GM23248 (cell line): ENCODE measurements around the gene STOML2. TPM values are rescaled to one million over a fixed set of nuclear protein-coding genes. Genes with fewer than 3 reads are reported as not detected.

ENCODE experiments used
- DNase-seq: peaks from one replicate; pipeline ENCODE4 v3.0.0-alpha.2; 2015
- H2AFZ ChIP-seq: fragments of 200-600 bp; sonication (generic); 2 replicates; pipeline ENCODE4 v1.6.1; 2016; ENCODE audit warnings: antibody characterized with exemption
- H3F3A ChIP-seq: fragments of 200-600 bp; sonication (generic); 2 replicates; pipeline ENCODE4 v1.6.1; 2016; ENCODE audit warnings: mild to moderate bottlenecking, antibody characterized with exemption, mixed run types; ENCODE audit not compliant: insufficient read depth
- H3K27ac ChIP-seq: fragments of 200-600 bp; sonication (generic); 2 replicates; pipeline ENCODE4 v1.5.1; 2016; ENCODE audit warnings: mild to moderate bottlenecking
- H3K27me3 ChIP-seq: fragments of 200-600 bp; sonication (generic); replicated peaks from 2 replicates; pipeline ENCODE4 v1.6.1; 2016; ENCODE audit warnings: mild to moderate bottlenecking; ENCODE audit not compliant: insufficient read depth
- H3K36me3 ChIP-seq: fragments of 200-600 bp; sonication (generic); 2 replicates; pipeline ENCODE4 v1.6.1; 2016; ENCODE audit warnings: low read depth, mild to moderate bottlenecking
- H3K4me1 ChIP-seq: fragments of 200-600 bp; sonication (generic); 2 replicates; pipeline ENCODE4 v1.6.1; 2016; ENCODE audit warnings: mild to moderate bottlenecking; ENCODE audit not compliant: insufficient read depth
- H3K4me2 ChIP-seq: fragments of 200-600 bp; sonication (generic); one replicate; pipeline ENCODE4 v1.6.1; 2016; ENCODE audit warnings: mild to moderate bottlenecking; ENCODE audit not compliant: unreplicated experiment
- H3K4me3 ChIP-seq: fragments of 200-600 bp; sonication (generic); 2 replicates; pipeline ENCODE4 v1.5.1; 2016; ENCODE audit warnings: mild to moderate bottlenecking
- H3K79me2 ChIP-seq: fragments of 200-600 bp; sonication (generic); 2 replicates; pipeline ENCODE4 v1.6.1; 2016; ENCODE audit warnings: mild to moderate bottlenecking; ENCODE audit not compliant: insufficient read depth
- H3K9ac ChIP-seq: fragments of 200-600 bp; sonication (generic); 2 replicates; pipeline ENCODE4 v1.6.1; 2016; ENCODE audit warnings: mild to moderate bottlenecking
- H3K9me2 ChIP-seq: fragments of 200-600 bp; sonication (generic); 2 replicates; pipeline ENCODE4 v1.6.1; 2016; ENCODE audit warnings: mixed run types, mild to moderate bottlenecking, moderate library complexity; ENCODE audit not compliant: insufficient read depth
- H3K9me3 ChIP-seq: fragments of 200-600 bp; sonication (generic); one replicate; pipeline ENCODE4 v1.6.1; 2017; ENCODE audit warnings: low read depth
- H4K20me1 ChIP-seq: fragments of 200-600 bp; sonication (generic); 2 replicates; pipeline ENCODE4 v1.6.0; 2016; ENCODE audit not compliant: insufficient read depth
- EZH2 ChIP-seq: fragments of 200-600 bp; sonication (generic); IDR thresholded peaks from 2 replicates; pipeline ENCODE4 v1.6.1; 2018; ENCODE audit warnings: antibody characterized with exemption, mild to moderate bottlenecking; ENCODE audit not compliant: insufficient read depth, poor library complexity, severe bottlenecking
- EZH2phosphoT487 ChIP-seq: fragments of 200-600 bp; sonication (generic); IDR thresholded peaks from 2 replicates; pipeline ENCODE4 v1.6.1; 2018; ENCODE audit warnings: antibody characterized with exemption, moderate library complexity, mild to moderate bottlenecking, low read depth; ENCODE audit not compliant: insufficient read depth
- WGBS, 2 experiments: methylation state at CpG; one replicate each; pipeline ENCODE4 v1.1.6; 2015 to 2017; ENCODE audit warnings: low lambda C conversion rate in 2 of 2, low coverage in 1 of 2; ENCODE audit errors: missing lambda C conversion rate in 2 of 2; 5-methylcytosine and 5-hydroxymethylcytosine counted together
- in situ Hi-C: fragments of 300-500 bp; cut with MboI; formaldehyde crosslinking; loops from 2 replicates; pipeline ENCODE4 v1.15.0; 2020
- polyA plus RNA-seq: library from polyadenylated mRNA; unstranded; fragments of >200 nt; fragmentation: Nextera tagmentation; extraction: Ambion mirVana; gene quantifications from 2 replicates; pipeline ENCODE4 v1.2.1, GENCODE V29; 2016
- total RNA-seq: library from RNA; depleted of rRNA; stranded (reverse); fragments of >200 nt; shearing (Covaris generic); gene quantifications from 2 replicates; pipeline ENCODE4 v1.2.3, GENCODE V29; 2014

Gene STOML2
- total and polyA plus RNA-seq, 2 experiments from 2014 or later: 120 to 124 TPM

GRCh38 chr9:35091536-35091935, 11.4 kb downstream of the STOML2 start:
- in situ Hi-C loops: loop anchor here (10.0 kb wide), 1 partner anchor 187 kb away; no protein-coding TSS in a partner anchor
- WGBS, 2 experiments: 93 to 94% methylated on average over 15 to 17 of the region's 17 CpGs
- TF ChIP-seq EZH2phosphoT487 (no peak), EZH2 (no peak)

GRCh38 chr9:35089434-35089833, 13.5 kb downstream of the STOML2 start:
- WGBS, 2 experiments: 92 to 94% methylated on average over 2 of the region's 2 CpGs
- Histone ChIP-seq H3K9me3 (no peaks in the 10 kb centered on the region), H2AFZ (no peak overlapping the region), H3K4me3 (no peak overlapping the region), H3K9me2 (no peaks in the 10 kb centered on the region), H3K9ac (no peak overlapping the region), H3F3A (no peaks in the 10 kb centered on the region), H3K27me3 (no peaks in the 10 kb centered on the region), H3K4me2 (no peak overlapping the region), H3K27ac (no peak overlapping the region), H3K79me2 (no peaks in the 10 kb centered on the region), H3K4me1 (no peaks in the 10 kb centered on the region), H4K20me1 (no peaks in the 10 kb centered on the region), H3K36me3 (no peaks in the 10 kb centered on the region)
- TF ChIP-seq EZH2phosphoT487: no peak
- no peak for TF ChIP-seq EZH2
- in situ Hi-C loops: no loop called here
- DNase-seq: no peak

More at GRCh38 chr9:35091536-35091935, 11.4 kb downstream of the STOML2 start:
- H3K27ac ChIP-seq: no peak overlapping the region
- no peaks in the 10 kb centered on the region for H4K20me1 ChIP-seq
- no peaks in the 10 kb centered on the region for H3K4me1 ChIP-seq
- no peaks in the 10 kb centered on the region for H3K9me3 ChIP-seq
- no peak overlapping the region for H3K4me2 ChIP-seq
- H3K79me2 ChIP-seq: no peaks in the 10 kb centered on the region
- H3K9me2 ChIP-seq: no peaks in the 10 kb centered on the region
- H3K4me3 ChIP-seq: no peak overlapping the region
- H3K9ac ChIP-seq: no peak overlapping the region
- H3F3A ChIP-seq: 0 out of 2 replicates have a peak, but pooled peaks cover under 1% of the 10 kb centered on the region
- H3K27me3 ChIP-seq: no peaks in the 10 kb centered on the region
- H3K36me3 ChIP-seq: no peaks in the 10 kb centered on the region
- H2AFZ ChIP-seq: no peak overlapping the region
- DNase-seq: no peak

GRCh38 chr9:35085078-35085477, 17.9 kb downstream of the STOML2 start:
- H3K36me3 ChIP-seq: no peaks in the 10 kb centered on the region
- no peak overlapping the region for H2AFZ ChIP-seq
- H3K4me3 ChIP-seq: no peak overlapping the region
- peaks cover 6% of the 10 kb centered on the region; the same call in 1 of the 2 replicates for H3F3A ChIP-seq
- no peak overlapping the region for H3K9ac ChIP-seq
- no peak overlapping the region for H3K27ac ChIP-seq
- H4K20me1 ChIP-seq: no peaks in the 10 kb centered on the region
- H3K4me2 ChIP-seq: no peak overlapping the region
- no peaks in the 10 kb centered on the region for H3K9me2 ChIP-seq
- no peaks in the 10 kb centered on the region for H3K9me3 ChIP-seq
- no peak for TF ChIP-seq EZH2phosphoT487
- TF ChIP-seq EZH2: no peak
- no peak for DNase-seq
- H3K4me1 ChIP-seq: peaks cover 4% of the 10 kb centered on the region; the same call in 1 of the 2 replicates
- no peaks in the 10 kb centered on the region for H3K27me3 ChIP-seq
- WGBS, 2 experiments: 3 to 8% methylated on average over 2 of the region's 2 CpGs
- in situ Hi-C loops: no loop called here
- no peaks in the 10 kb centered on the region for H3K79me2 ChIP-seq

- Histone ChIP-seq H3K4me1 (peaks cover 13% of the 10 kb centered on the region), H3K36me3 (no peaks in the 10 kb centered on the region), H3K27ac (peak within 1 kb of the TSS; percentile 63), H3K4me2 (peak within 1 kb of the TSS; percentile 98), H2AFZ (peak within 1 kb of the TSS; percentile 96), H3K9ac (peak within 1 kb of the TSS; percentile 83), H3K9me3 (no peaks in the 10 kb centered on the region), H3K9me2 (no peaks in the 10 kb centered on the region), H3K27me3 (no peaks in the 10 kb centered on the region), H3K79me2 (peaks cover 29% of the 10 kb centered on the region), H3K4me3 (peak within 1 kb of the TSS; percentile 79), H4K20me1 (no peaks in the 10 kb centered on the region), H3F3A (peaks cover 7% of the 10 kb centered on the region; the same call in 1 of the 2 replicates)
- TF ChIP-seq EZH2phosphoT487 (no peak), EZH2 (no peak)
- DNase-seq: peak; percentile 97
- in situ Hi-C loops: no loop called here
- WGBS, 2 experiments: 0 to 1% methylated on average over 66 of the region's 67 CpGs
Measured at GRCh38 chr9:35079426-35080341, 23.2 kb downstream of the STOML2 start, which contains the start of gene FANCG. Gene FANCG, minus strand, starts transcription at chr9:35079942. Its CDS starts 418 bp downstream, at chr9:35079524.
